T-helper 2 cell treated with Interferon-gamma antibody and Interleukin-4, amounts not matched to agents 100 ng/mL and 5 ng/mL, for 36 hours (primary cell): ENCODE results near the gene ZNF408. TPM values are rescaled to one million over a fixed set of nuclear protein-coding genes. Genes with fewer than 3 reads are reported as not detected.

ENCODE experiments used
- total RNA-seq: library from RNA; stranded (reverse); gene quantifications from 2 replicates; pipeline ENCODE4 v1.2.3, GENCODE V29; 2022

ZNF408 gene
- total RNA-seq, 1 donor from 2014 or later: 12.3 TPM

Other genes with a start within 250 kb of the ZNF408 start
- gene AMBRA1, start 107.0 kb upstream of the ZNF408 start, total RNA-seq: 37.8 and 38.5 TPM in 2 replicates
- gene HARBI1, start 83.8 kb upstream of the ZNF408 start, total RNA-seq: 6.3 and 7.4 TPM in 2 replicates
- 62.2 and 65.0 TPM in 2 replicates for gene ATG13, start 83.5 kb upstream of the ZNF408 start, total RNA-seq
- 77.0 and 87.5 TPM in 2 replicates for gene ARHGAP1, start 412 bp upstream of the ZNF408 start, total RNA-seq
- 0.20 TPM in 1 of 2 replicates, not detected in the other for gene F2, start 18.2 kb downstream of the ZNF408 start, total RNA-seq
- 135 and 137 TPM in 2 replicates for gene CKAP5, start 145.2 kb downstream of the ZNF408 start, total RNA-seq
- gene LRP4, start 217.5 kb downstream of the ZNF408 start, total RNA-seq: 0.25 TPM in 1 of 2 replicates, not detected in the other
- gene CSTPP1, start 235.7 kb downstream of the ZNF408 start, total RNA-seq: 17.4 and 17.8 TPM in 2 replicates